ENCODE measurements around the gene POLR2B. TPM values are rescaled to one million over a fixed set of nuclear protein-coding genes. Genes with fewer than 3 reads are reported as not detected.
"Not testable (repeated sequence)": the region's sequence is repeated elsewhere in the genome, so short reads cannot be mapped to it uniquely, and the experiment has no call there.

The POLR2B gene
- total RNA-seq, 1 donor from 2014 or later = 135 TPM

DNA sequence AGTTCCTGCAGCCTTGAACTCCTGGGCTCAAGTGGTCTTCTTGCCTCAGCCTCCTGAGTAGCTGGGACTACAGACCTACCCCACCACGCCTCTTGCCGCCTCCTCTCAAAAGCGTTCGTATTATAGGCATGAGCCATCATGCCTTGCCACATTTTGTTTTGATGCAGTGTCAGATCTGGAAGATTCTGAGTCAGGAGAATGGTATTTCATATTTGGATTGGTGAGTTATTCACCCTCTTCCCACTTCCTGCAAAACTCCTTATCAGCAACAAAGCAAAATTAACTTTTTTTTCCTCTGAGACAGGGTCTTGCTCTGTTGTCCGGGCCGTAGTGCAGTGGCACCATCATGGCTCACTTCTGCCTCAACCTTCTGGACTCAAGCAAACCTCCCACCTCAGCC is 41.4 kb upstream of the POLR2B start:
- Histone ChIP-seq H3K27ac (ENCODE audit: low read depth, low read length) (no peak overlapping the region), H3K9me3 (ENCODE audit: insufficient read depth, low read depth, low read length) (no peaks in the 10 kb centered on the region), H3K79me2 (ENCODE audit: insufficient read depth, low read length) (peaks cover 9% of the 10 kb centered on the region), H2AFZ (ENCODE audit: low read depth, low read length) (no peak overlapping the region), H3K9ac (ENCODE audit: low read length) (no peak overlapping the region), H3K27me3 (ENCODE audit: insufficient read depth, low read length) (no peaks in the 10 kb centered on the region), H3K36me3 (ENCODE audit: insufficient read depth, low read length) (peaks cover 7% of the 10 kb centered on the region), H3K4me3 (ENCODE audit: insufficient read depth, low read depth, low read length) (no peak overlapping the region), H4K20me1 (ENCODE audit: insufficient read depth, low read length) (peaks cover 4% of the 10 kb centered on the region), H3K4me1 (ENCODE audit: insufficient read depth, low read length) (peaks cover 4% of the 10 kb centered on the region), H3K4me2 (ENCODE audit: low read length) (peak overlapping the region; percentile 45)
- H3K36me3 Mint-ChIP-seq (ENCODE audit: low read depth, unreplicated experiment) = peaks cover 14% of the 10 kb centered on the region
- FAIRE-seq = peak; percentile 84
- TF ChIP-seq, protein P1, sequence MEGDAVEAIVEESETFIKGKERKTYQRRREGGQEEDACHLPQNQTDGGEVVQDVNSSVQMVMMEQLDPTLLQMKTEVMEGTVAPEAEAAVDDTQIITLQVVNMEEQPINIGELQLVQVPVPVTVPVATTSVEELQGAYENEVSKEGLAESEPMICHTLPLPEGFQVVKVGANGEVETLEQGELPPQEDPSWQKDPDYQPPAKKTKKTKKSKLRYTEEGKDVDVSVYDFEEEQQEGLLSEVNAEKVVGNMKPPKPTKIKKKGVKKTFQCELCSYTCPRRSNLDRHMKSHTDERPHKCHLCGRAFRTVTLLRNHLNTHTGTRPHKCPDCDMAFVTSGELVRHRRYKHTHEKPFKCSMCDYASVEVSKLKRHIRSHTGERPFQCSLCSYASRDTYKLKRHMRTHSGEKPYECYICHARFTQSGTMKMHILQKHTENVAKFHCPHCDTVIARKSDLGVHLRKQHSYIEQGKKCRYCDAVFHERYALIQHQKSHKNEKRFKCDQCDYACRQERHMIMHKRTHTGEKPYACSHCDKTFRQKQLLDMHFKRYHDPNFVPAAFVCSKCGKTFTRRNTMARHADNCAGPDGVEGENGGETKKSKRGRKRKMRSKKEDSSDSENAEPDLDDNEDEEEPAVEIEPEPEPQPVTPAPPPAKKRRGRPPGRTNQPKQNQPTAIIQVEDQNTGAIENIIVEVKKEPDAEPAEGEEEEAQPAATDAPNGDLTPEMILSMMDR (IDR thresholded peaks at IDR 0.05; ENCODE audit: insufficient read depth, low read depth, low read length) = no peak
- no peak for TF ChIP-seq EZH2 (IDR thresholded peaks at IDR 0.05; ENCODE audit: insufficient read depth, low read length)
- no peaks in the 10 kb centered on the region for H3K27me3 Mint-ChIP-seq (ENCODE audit: low read depth, unreplicated experiment)
- H3K27ac Mint-ChIP-seq (ENCODE audit: unreplicated experiment) = peak overlapping the region; percentile 9
- H3K9me3 Mint-ChIP-seq (ENCODE audit: unreplicated experiment) = peaks cover 2% of the 10 kb centered on the region
- peaks cover 8% of the 10 kb centered on the region for H3K4me1 Mint-ChIP-seq (ENCODE audit: low read depth, unreplicated experiment)
- no peak overlapping the region for H3K4me3 Mint-ChIP-seq (ENCODE audit: unreplicated experiment)
- peak; percentile 85 for DNase-seq (ENCODE audit: low read depth)

DNA sequence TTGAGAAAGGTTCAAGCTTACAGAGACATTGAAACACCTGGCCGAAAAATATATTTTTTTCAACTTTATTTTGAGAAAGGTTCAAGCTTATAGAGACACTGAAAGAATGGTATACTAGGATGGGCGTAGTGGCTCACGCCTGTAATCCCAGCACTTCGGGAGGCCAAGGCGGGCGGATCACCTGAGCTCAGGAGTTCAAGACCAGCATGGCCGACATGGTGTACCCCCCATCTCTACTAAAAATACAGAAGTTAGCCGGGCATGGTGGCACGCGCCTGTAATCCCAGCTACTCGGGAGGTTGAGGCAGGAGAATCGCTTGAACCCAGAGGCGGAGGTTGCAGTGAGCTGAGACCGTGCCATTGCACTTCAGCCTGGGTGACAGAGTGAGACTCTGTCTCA is 38.9 kb upstream of the POLR2B start:
- not testable (repeated sequence) for FAIRE-seq; H3K4me1 Mint-ChIP-seq (ENCODE audit: low read depth, unreplicated experiment); H3K9me3 Mint-ChIP-seq (ENCODE audit: unreplicated experiment); H3K79me2 ChIP-seq (ENCODE audit: insufficient read depth, low read length); H3K27ac Mint-ChIP-seq (ENCODE audit: unreplicated experiment); H4K20me1 ChIP-seq (ENCODE audit: insufficient read depth, low read length); H3K9ac ChIP-seq (ENCODE audit: low read length); H3K4me3 ChIP-seq (ENCODE audit: insufficient read depth, low read depth, low read length); H3K36me3 ChIP-seq (ENCODE audit: insufficient read depth, low read length); H3K9me3 ChIP-seq (ENCODE audit: insufficient read depth, low read depth, low read length); H3K27me3 ChIP-seq (ENCODE audit: insufficient read depth, low read length); DNase-seq (ENCODE audit: low read depth); H3K27me3 Mint-ChIP-seq (ENCODE audit: low read depth, unreplicated experiment); H2AFZ ChIP-seq (ENCODE audit: low read depth, low read length); H3K27ac ChIP-seq (ENCODE audit: low read depth, low read length); H3K4me3 Mint-ChIP-seq (ENCODE audit: unreplicated experiment); H3K4me1 ChIP-seq (ENCODE audit: insufficient read depth, low read length); H3K4me2 ChIP-seq (ENCODE audit: low read length)
- peaks cover 14% of the 10 kb centered on the region for H3K36me3 Mint-ChIP-seq (ENCODE audit: low read depth, unreplicated experiment)

DNA sequence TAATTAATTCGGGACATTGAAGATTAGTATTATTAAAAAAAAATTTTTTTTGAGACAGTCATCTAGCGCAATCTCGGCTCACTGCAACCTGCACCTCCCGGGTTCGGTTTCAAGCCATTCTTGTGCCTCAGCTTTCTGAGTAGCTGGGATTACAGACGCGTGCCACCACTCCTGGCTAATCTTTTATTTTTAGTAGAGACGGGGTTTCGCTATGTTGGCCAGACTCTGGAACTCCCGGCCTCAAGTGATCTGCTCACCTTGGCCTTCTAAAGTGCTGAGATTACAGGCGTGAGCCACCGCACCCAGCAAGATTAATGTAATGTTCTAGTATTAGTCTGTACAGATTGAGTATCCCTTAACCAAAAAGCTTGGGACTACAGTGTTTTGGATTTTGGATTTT is 38.3 kb upstream of the POLR2B start:
- H3K4me3 Mint-ChIP-seq (ENCODE audit: unreplicated experiment) = no peak overlapping the region
- H3K4me2 ChIP-seq (ENCODE audit: low read length) = no peak overlapping the region
- no peaks in the 10 kb centered on the region for H3K27me3 Mint-ChIP-seq (ENCODE audit: low read depth, unreplicated experiment)
- H3K9me3 Mint-ChIP-seq (ENCODE audit: unreplicated experiment) = peaks cover 2% of the 10 kb centered on the region
- peaks cover 4% of the 10 kb centered on the region for H3K4me1 ChIP-seq (ENCODE audit: insufficient read depth, low read length)
- H3K4me3 ChIP-seq (ENCODE audit: insufficient read depth, low read depth, low read length) = no peak overlapping the region
- peaks cover 8% of the 10 kb centered on the region for H3K4me1 Mint-ChIP-seq (ENCODE audit: low read depth, unreplicated experiment)
- H4K20me1 ChIP-seq (ENCODE audit: insufficient read depth, low read length) = no peaks in the 10 kb centered on the region
- no peak overlapping the region for H3K27ac Mint-ChIP-seq (ENCODE audit: unreplicated experiment)
- peaks cover 4% of the 10 kb centered on the region for H3K36me3 ChIP-seq (ENCODE audit: insufficient read depth, low read length)
- no peak overlapping the region for H3K9ac ChIP-seq (ENCODE audit: low read length)
- FAIRE-seq = no peak
- no peak for DNase-seq (ENCODE audit: low read depth)
- TF ChIP-seq EZH2 (IDR thresholded peaks at IDR 0.05; ENCODE audit: insufficient read depth, low read length) = no peak
- TF ChIP-seq, protein P1 (IDR thresholded peaks at IDR 0.05; ENCODE audit: insufficient read depth, low read depth, low read length) = no peak
- peaks cover 14% of the 10 kb centered on the region for H3K36me3 Mint-ChIP-seq (ENCODE audit: low read depth, unreplicated experiment)
- H3K27ac ChIP-seq (ENCODE audit: low read depth, low read length) = no peak overlapping the region
- H2AFZ ChIP-seq (ENCODE audit: low read depth, low read length) = no peak overlapping the region
- no peaks in the 10 kb centered on the region for H3K79me2 ChIP-seq (ENCODE audit: insufficient read depth, low read length)
- no peaks in the 10 kb centered on the region for H3K27me3 ChIP-seq (ENCODE audit: insufficient read depth, low read length)
- H3K9me3 ChIP-seq (ENCODE audit: insufficient read depth, low read depth, low read length) = no peaks in the 10 kb centered on the region
